ENCODE measurements around the gene CCDC183. TPM values are rescaled to one million over a fixed set of nuclear protein-coding genes. Genes with fewer than 3 reads are reported as not detected.

CCDC183 gene
- polyA plus RNA-seq, 1 donor (not counting 4 experiments of a cell fraction or from before 2014, with no cell fraction given), result 0.03 TPM

- Histone ChIP-seq H4K20me1 (ENCODE audit: control insufficient read depth, extremely low read depth, insufficient read depth, low read length) (no peaks in the 10 kb centered on the region), H3K27ac (ENCODE audit: control insufficient read depth, insufficient read depth, low read length) (no peak overlapping the region), H3K4me1 (ENCODE audit: control insufficient read depth, extremely low read depth, insufficient read depth, low read length) (peaks cover 23% of the 10 kb centered on the region), H2AFZ (ENCODE audit: control insufficient read depth, low read length) (no peak overlapping the region), H3K9ac (ENCODE audit: control insufficient read depth, extremely low read depth, insufficient read depth, low read length) (no peak overlapping the region), H3K27me3 (ENCODE audit: control insufficient read depth, extremely low read depth, insufficient read depth, low read length) (no peaks in the 10 kb centered on the region), H3K36me3 (ENCODE audit: control insufficient read depth in 2 of 2, extremely low read depth in 1 of 2, insufficient read depth in 2 of 2, low read length in 2 of 2) (peaks cover 0 to 5% of the 10 kb centered on the region in 2 experiments), H3K4me3 (ENCODE audit: control insufficient read depth in 2 of 3, extremely low read depth in 1 of 3, insufficient read depth in 2 of 3, low read depth in 1 of 3, low read length in 3 of 3) (no peak overlapping the region), H3K79me2 (ENCODE audit: control insufficient read depth, insufficient read depth, low read length) (peaks cover 24% of the 10 kb centered on the region), H3K4me2 (ENCODE audit: control insufficient read depth, extremely low read depth, insufficient read depth, low read depth, low read length) (no peak overlapping the region), H3K9me1 (ENCODE audit: control insufficient read depth, extremely low read depth, insufficient read depth, low read length) (no peaks in the 10 kb centered on the region), H3K9me3 (ENCODE audit: control insufficient read depth, low read depth, low read length) (no peaks in the 10 kb centered on the region)
- DNase-seq (ENCODE audit: low read depth, low spot score) (no peak), FAIRE-seq (no peak)
- dilution Hi-C loops (cut with MboI; ENCODE audit: extremely low pct_ligation_motif_present, low sequenced_read_pairs), result loop anchor here (25.0 kb wide), 1 partner anchor 132 kb away; the partner anchor contains the start of genes C8G and FBXW5
- TF ChIP-seq EZH2 (IDR thresholded peaks at IDR 0.05; ENCODE audit: low read length) (no peak), CTCF (optimal IDR thresholded peaks at IDR 0.05 in 1 of 3, IDR thresholded peaks at IDR 0.05 in 1 of 3, conservative IDR thresholded peaks at IDR 0.05 in 1 of 3; ENCODE audit: extremely low read depth in 1 of 3, insufficient read depth in 2 of 3, low read length in 3 of 3) (no peak)
Observed at GRCh38 chr9:136805207-136805740, 9.1 kb downstream of the CCDC183 start.

GRCh38 chr9:136806067-136806466 lies 9.9 kb downstream of the CCDC183 start:
- peaks cover 28% of the 10 kb centered on the region for H3K79me2 ChIP-seq (ENCODE audit: control insufficient read depth, insufficient read depth, low read length)
- H3K4me3 ChIP-seq (ENCODE audit: control insufficient read depth in 2 of 3, extremely low read depth in 1 of 3, insufficient read depth in 2 of 3, low read depth in 1 of 3, low read length in 3 of 3), result no peak overlapping the region
- no peak overlapping the region for H3K4me2 ChIP-seq (ENCODE audit: control insufficient read depth, extremely low read depth, insufficient read depth, low read depth, low read length)
- H3K27me3 ChIP-seq (ENCODE audit: control insufficient read depth, extremely low read depth, insufficient read depth, low read length), result no peaks in the 10 kb centered on the region
- H3K9me1 ChIP-seq (ENCODE audit: control insufficient read depth, extremely low read depth, insufficient read depth, low read length), result no peaks in the 10 kb centered on the region
- no peaks in the 10 kb centered on the region for H3K9me3 ChIP-seq (ENCODE audit: control insufficient read depth, low read depth, low read length)
- H3K9ac ChIP-seq (ENCODE audit: control insufficient read depth, extremely low read depth, insufficient read depth, low read length), result no peak overlapping the region
- DNase-seq (ENCODE audit: low read depth, low spot score) (no peak), FAIRE-seq (no peak)
- H3K27ac ChIP-seq (ENCODE audit: control insufficient read depth, insufficient read depth, low read length), result no peak overlapping the region
- peaks cover 0 to 9% of the 10 kb centered on the region in 2 experiments for H3K36me3 ChIP-seq (ENCODE audit: control insufficient read depth in 2 of 2, extremely low read depth in 1 of 2, insufficient read depth in 2 of 2, low read length in 2 of 2)
- dilution Hi-C loops (cut with MboI; ENCODE audit: extremely low pct_ligation_motif_present, low sequenced_read_pairs), result loop anchor here (25.0 kb wide), 1 partner anchor 131 kb away; the partner anchor contains the start of genes C8G and FBXW5
- H4K20me1 ChIP-seq (ENCODE audit: control insufficient read depth, extremely low read depth, insufficient read depth, low read length), result no peaks in the 10 kb centered on the region
- no peak for TF ChIP-seq EZH2 (IDR thresholded peaks at IDR 0.05; ENCODE audit: low read length)
- no peak for TF ChIP-seq CTCF (optimal IDR thresholded peaks at IDR 0.05 in 1 of 3, IDR thresholded peaks at IDR 0.05 in 1 of 3, conservative IDR thresholded peaks at IDR 0.05 in 1 of 3; ENCODE audit: extremely low read depth in 1 of 3, insufficient read depth in 2 of 3, low read length in 3 of 3)
- no peak overlapping the region for H2AFZ ChIP-seq (ENCODE audit: control insufficient read depth, low read length)
- H3K4me1 ChIP-seq (ENCODE audit: control insufficient read depth, extremely low read depth, insufficient read depth, low read length), result peaks cover 15% of the 10 kb centered on the region
